ENCODE measurements around the gene GMDS. TPM values are rescaled to one million over a fixed set of nuclear protein-coding genes. Genes with fewer than 3 reads are reported as not detected.

The GMDS gene
- total RNA-seq, 2 donors from 2014 or later = 25.4 to 29.5 TPM

DNA sequence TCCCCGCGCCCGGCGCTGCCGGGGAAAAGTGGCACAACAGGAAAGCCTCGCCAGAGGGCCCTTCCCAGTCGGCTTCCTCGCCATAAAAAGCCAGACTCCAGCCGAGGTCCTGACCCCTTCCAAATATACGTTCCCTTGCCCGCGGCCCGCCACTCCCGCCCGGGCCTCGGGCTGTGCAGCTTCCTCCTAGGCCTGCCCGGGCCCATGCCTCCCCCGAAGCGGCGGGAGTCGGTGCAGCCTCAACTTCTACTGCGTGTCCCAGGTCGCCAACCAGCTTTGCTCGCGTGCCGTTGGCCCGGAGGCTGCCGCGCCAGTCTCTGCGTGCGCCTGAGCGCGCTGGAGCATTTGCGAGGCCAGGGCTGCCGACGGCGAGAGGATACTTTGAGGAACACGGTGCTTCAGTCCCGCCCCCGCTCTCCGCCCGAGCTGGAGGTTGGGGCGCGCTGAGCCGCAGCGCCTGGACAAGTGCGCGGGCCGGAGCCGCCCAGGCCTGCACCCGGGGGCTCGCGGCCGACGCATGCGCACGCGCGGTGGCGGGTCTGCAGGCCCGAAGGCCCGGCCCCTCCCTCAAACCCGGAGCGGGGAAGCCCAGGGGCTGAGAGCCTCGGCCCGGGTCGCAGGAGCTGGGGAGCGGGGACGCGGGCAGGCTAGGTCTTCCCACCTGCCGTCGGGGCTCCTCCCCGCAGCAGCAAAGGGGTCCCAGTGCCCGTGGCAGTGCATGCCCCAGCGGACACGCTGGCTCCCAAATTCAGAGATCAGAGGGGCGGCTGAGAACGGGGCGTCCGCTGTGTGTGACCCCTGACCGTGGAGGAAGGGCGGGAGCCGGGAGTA lies 625.5 kb downstream of the GMDS start:
- Histone ChIP-seq H3K27ac (ENCODE audit: low read depth, low read length) (no peak overlapping the region), H3K9ac (ENCODE audit: extremely low read depth, low read length, poor library complexity, severe bottlenecking) (no peak overlapping the region), H3K36me3 (ENCODE audit: control insufficient read depth, insufficient read depth, low read length) (no peaks in the 10 kb centered on the region), H3K4me3 (ENCODE audit: low read length) (no peak overlapping the region), H3K4me1 (ENCODE audit: control insufficient read depth, insufficient read depth, low read length) (peaks cover 6% of the 10 kb centered on the region), H3K27me3 (ENCODE audit: control insufficient read depth, insufficient read depth, low read length, poor library complexity, severe bottlenecking) (peaks cover 100% of the 10 kb centered on the region), H3K9me3 (ENCODE audit: control insufficient read depth, low read length) (no peaks in the 10 kb centered on the region)
- peaks cover 17% of the 10 kb centered on the region for H3K4me1 Mint-ChIP-seq
- DNase-seq = peak; percentile 86
- H3K36me3 Mint-ChIP-seq (ENCODE audit: low read depth) = peaks cover 12% of the 10 kb centered on the region
- TF ChIP-seq, protein P1, sequence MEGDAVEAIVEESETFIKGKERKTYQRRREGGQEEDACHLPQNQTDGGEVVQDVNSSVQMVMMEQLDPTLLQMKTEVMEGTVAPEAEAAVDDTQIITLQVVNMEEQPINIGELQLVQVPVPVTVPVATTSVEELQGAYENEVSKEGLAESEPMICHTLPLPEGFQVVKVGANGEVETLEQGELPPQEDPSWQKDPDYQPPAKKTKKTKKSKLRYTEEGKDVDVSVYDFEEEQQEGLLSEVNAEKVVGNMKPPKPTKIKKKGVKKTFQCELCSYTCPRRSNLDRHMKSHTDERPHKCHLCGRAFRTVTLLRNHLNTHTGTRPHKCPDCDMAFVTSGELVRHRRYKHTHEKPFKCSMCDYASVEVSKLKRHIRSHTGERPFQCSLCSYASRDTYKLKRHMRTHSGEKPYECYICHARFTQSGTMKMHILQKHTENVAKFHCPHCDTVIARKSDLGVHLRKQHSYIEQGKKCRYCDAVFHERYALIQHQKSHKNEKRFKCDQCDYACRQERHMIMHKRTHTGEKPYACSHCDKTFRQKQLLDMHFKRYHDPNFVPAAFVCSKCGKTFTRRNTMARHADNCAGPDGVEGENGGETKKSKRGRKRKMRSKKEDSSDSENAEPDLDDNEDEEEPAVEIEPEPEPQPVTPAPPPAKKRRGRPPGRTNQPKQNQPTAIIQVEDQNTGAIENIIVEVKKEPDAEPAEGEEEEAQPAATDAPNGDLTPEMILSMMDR (conservative IDR thresholded peaks at IDR 0.05) = no peak
- no peak overlapping the region for H3K27ac Mint-ChIP-seq
- H3K27me3 Mint-ChIP-seq (ENCODE audit: insufficient read depth) = peaks cover 98% of the 10 kb centered on the region
- peak overlapping the region; percentile 39 for H3K4me3 Mint-ChIP-seq
- WGBS, 2 experiments (ENCODE audit: insufficient coverage in 1 of 2, insufficient read length in 1 of 2) = 9 to 33% methylated on average over 16 to 83 of the region's 83 CpGs
- no peaks in the 10 kb centered on the region for H3K9me3 Mint-ChIP-seq

DNA sequence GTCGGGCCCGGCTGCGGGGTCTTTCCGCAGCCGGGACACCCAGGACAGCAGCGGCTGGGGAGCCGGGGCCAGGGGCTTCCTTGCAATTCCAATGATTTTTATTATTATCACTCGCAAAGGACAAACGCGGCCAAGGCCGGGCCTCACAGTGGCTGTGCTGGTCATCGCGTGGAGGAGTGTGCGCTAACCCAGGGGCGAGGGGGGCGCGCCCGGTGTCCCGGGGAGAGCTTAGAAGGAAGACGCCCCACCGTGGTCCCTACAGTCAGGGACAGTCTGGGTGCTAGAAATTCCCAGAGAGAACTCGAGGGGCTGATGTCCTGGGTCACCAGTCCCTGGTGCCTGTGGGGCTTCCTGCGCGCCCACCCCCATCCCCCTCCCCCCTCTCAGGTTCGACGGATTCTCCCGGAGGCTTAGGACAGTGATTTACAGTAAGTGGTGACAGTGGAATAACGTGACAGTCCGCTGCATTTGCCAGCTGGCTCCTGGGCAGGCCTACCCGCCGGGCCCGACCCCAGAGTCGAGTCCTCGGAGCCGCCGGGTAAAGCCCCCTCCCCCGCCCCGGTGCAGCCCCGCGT lies 626.2 kb downstream of the GMDS start:
- H3K27me3 ChIP-seq (ENCODE audit: control insufficient read depth, insufficient read depth, low read length, poor library complexity, severe bottlenecking) = peaks cover 99% of the 10 kb centered on the region
- Mint-ChIP-seq H3K36me3 (ENCODE audit: low read depth) (peaks cover 12% of the 10 kb centered on the region), H3K27me3 (ENCODE audit: insufficient read depth) (peaks cover 92% of the 10 kb centered on the region), H3K27ac (no peak overlapping the region), H3K9me3 (no peaks in the 10 kb centered on the region), H3K4me1 (peaks cover 17% of the 10 kb centered on the region), H3K4me3 (peak overlapping the region; percentile 39)
- TF ChIP-seq, protein P1 (conservative IDR thresholded peaks at IDR 0.05) = no peak
- H3K4me3 ChIP-seq (ENCODE audit: low read length) = no peak overlapping the region
- peak; percentile 63 for DNase-seq
- H3K27ac ChIP-seq (ENCODE audit: low read depth, low read length) = no peak overlapping the region
- H3K36me3 ChIP-seq (ENCODE audit: control insufficient read depth, insufficient read depth, low read length) = no peaks in the 10 kb centered on the region
- no peak overlapping the region for H3K9ac ChIP-seq (ENCODE audit: extremely low read depth, low read length, poor library complexity, severe bottlenecking)
- no peaks in the 10 kb centered on the region for H3K9me3 ChIP-seq (ENCODE audit: control insufficient read depth, low read length)
- H3K4me1 ChIP-seq (ENCODE audit: control insufficient read depth, insufficient read depth, low read length) = peaks cover 6% of the 10 kb centered on the region
- 33 to 51% methylated on average over 4 to 37 of the region's 40 CpGs for WGBS, 2 experiments (ENCODE audit: insufficient coverage in 1 of 2, insufficient read length in 1 of 2)

DNA sequence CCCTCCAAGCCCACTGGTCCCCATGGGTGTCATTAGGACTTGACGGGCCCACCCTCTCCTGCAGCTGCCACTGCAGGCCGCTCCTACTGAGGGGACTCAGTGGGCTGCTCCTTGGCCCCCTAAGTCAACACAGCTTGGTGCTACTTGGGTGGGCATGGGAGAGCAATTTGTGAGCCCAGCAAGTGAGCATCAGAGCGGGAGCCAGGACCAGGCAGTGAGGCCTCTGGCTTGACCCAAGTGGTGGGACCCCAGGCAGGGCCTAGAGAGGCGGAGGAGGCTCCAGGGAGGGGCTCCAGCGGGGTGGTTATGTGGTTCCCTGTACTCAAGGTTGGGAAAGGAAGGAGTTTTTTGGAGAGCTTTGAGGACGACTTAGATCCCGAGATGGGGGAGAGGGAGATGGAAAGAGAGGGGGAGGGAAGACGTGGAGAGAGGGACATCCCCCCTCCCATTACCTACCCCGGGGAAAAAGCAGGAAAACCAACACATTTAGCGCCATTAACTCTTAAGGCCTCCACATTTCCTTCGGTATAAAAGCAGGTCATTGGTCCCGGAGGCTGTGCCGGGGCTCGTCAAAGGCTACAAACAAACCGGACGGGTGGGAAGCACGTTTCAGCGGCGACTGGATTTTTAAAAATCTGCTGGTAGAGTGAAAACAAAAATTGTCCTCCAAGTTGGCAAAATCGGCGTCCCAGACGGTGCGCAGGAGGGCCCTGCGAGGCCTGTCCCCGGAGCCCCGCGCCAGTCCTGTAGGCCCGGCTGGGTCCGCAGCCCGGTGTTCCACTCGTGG lies 626.9 kb downstream of the GMDS start:
- H3K4me3 Mint-ChIP-seq = peak overlapping the region; percentile 23
- peaks cover 97% of the 10 kb centered on the region for H3K27me3 ChIP-seq (ENCODE audit: control insufficient read depth, insufficient read depth, low read length, poor library complexity, severe bottlenecking)

More for the DNA sequence above, 626.9 kb downstream of the GMDS start:
- peak; percentile 54 for DNase-seq
- Histone ChIP-seq H3K9me3 (ENCODE audit: control insufficient read depth, low read length) (no peaks in the 10 kb centered on the region), H3K36me3 (ENCODE audit: control insufficient read depth, insufficient read depth, low read length) (no peaks in the 10 kb centered on the region), H3K27ac (ENCODE audit: low read depth, low read length) (no peak overlapping the region), H3K9ac (ENCODE audit: extremely low read depth, low read length, poor library complexity, severe bottlenecking) (no peak overlapping the region), H3K4me1 (ENCODE audit: control insufficient read depth, insufficient read depth, low read length) (peaks cover 2% of the 10 kb centered on the region), H3K4me3 (ENCODE audit: low read length) (no peak overlapping the region)
- Mint-ChIP-seq H3K27ac (no peak overlapping the region), H3K9me3 (no peaks in the 10 kb centered on the region), H3K36me3 (ENCODE audit: low read depth) (peaks cover 12% of the 10 kb centered on the region), H3K4me1 (peaks cover 14% of the 10 kb centered on the region), H3K27me3 (ENCODE audit: insufficient read depth) (peaks cover 88% of the 10 kb centered on the region)
- 26 to 53% methylated on average over 11 to 28 of the region's 31 CpGs for WGBS, 2 experiments (ENCODE audit: insufficient coverage in 1 of 2, insufficient read length in 1 of 2)
- TF ChIP-seq, protein P1 (conservative IDR thresholded peaks at IDR 0.05) = no peak

Data from endodermal cell (in vitro differentiated cells).